Nephron progenitor cell (in vitro differentiated cells): ENCODE measurements around the gene VKORC1L1.

ENCODE experiments used
- DNase-seq: peaks from one replicate; pipeline ENCODE4 v3.0.0; 2021
- H3K27ac Mint-ChIP-seq: 2 replicates; pipeline ENCODE4 v1.8.0; 2021; ENCODE audit warnings: mild to moderate bottlenecking, moderate library complexity, mixed read lengths
- H3K27me3 Mint-ChIP-seq: 2 replicates; pipeline ENCODE4 v1.8.0; 2021; ENCODE audit warnings: mild to moderate bottlenecking, low read depth, mixed read lengths; ENCODE audit not compliant: poor library complexity
- H3K36me3 Mint-ChIP-seq: 2 replicates; pipeline ENCODE4 v1.8.0; 2021; ENCODE audit warnings: low read depth, mixed read lengths
- H3K4me1 Mint-ChIP-seq: 2 replicates; pipeline ENCODE4 v1.8.0; 2021; ENCODE audit warnings: mixed read lengths
- H3K4me3 Mint-ChIP-seq: 2 replicates; pipeline ENCODE4 v1.8.0; 2021; ENCODE audit warnings: mild to moderate bottlenecking, moderate library complexity, mixed read lengths
- H3K9me3 Mint-ChIP-seq: 2 replicates; pipeline ENCODE4 v1.8.0; 2021; ENCODE audit warnings: mild to moderate bottlenecking, moderate library complexity, mixed read lengths
- CTCF ChIP-seq: fragments of 200-600 bp; sonication (generic); IDR thresholded peaks from 2 replicates; pipeline ENCODE4 v1.5.0; 2021; ENCODE audit warnings: antibody characterized with exemption

The VKORC1L1 gene

GRCh38 chr7:65978891-65979582, 106.2 kb downstream of the VKORC1L1 start:
- no peak overlapping the region for H3K27ac Mint-ChIP-seq
- no peaks in the 10 kb centered on the region for H3K27me3 Mint-ChIP-seq
- DNase-seq = no peak
- H3K4me1 Mint-ChIP-seq = peaks cover 10% of the 10 kb centered on the region
- H3K36me3 Mint-ChIP-seq = peaks cover 13% of the 10 kb centered on the region
- no peaks in the 10 kb centered on the region for H3K9me3 Mint-ChIP-seq
- H3K4me3 Mint-ChIP-seq = no peak overlapping the region
- no peak for TF ChIP-seq CTCF

- Mint-ChIP-seq H3K27ac (no peak overlapping the region), H3K4me1 (peaks cover 10% of the 10 kb centered on the region), H3K27me3 (no peaks in the 10 kb centered on the region), H3K36me3 (peaks cover 11% of the 10 kb centered on the region), H3K4me3 (no peak overlapping the region), H3K9me3 (no peaks in the 10 kb centered on the region)
- no peak for DNase-seq
- no peak for TF ChIP-seq CTCF
Observed at GRCh38 chr7:65979583-65980477, 107.0 kb downstream of the VKORC1L1 start.

GRCh38 chr7:65980478-65981250, 107.8 kb downstream of the VKORC1L1 start:
- Mint-ChIP-seq H3K4me1 (peaks cover 10% of the 10 kb centered on the region), H3K9me3 (no peaks in the 10 kb centered on the region), H3K27me3 (no peaks in the 10 kb centered on the region), H3K36me3 (peaks cover 11% of the 10 kb centered on the region), H3K4me3 (peak overlapping the region; percentile 79), H3K27ac (peak overlapping the region; percentile 16)
- no peak for TF ChIP-seq CTCF
- DNase-seq = peak; percentile 18

GRCh38 chr7:65981965-65982792, 109.3 kb downstream of the VKORC1L1 start, which contains the start of gene GUSB:
Gene GUSB (minus strand): TSS chr7:65982213. CDS start chr7:65982183, 30 bp downstream.
- Mint-ChIP-seq H3K27me3 (no peaks in the 10 kb centered on the region), H3K4me3 (peak within 1 kb of the TSS; percentile 79), H3K9me3 (no peaks in the 10 kb centered on the region), H3K4me1 (peaks cover 10% of the 10 kb centered on the region), H3K27ac (no peak within 1 kb of the TSS), H3K36me3 (peaks cover 11% of the 10 kb centered on the region)
- TF ChIP-seq CTCF = no peak
- DNase-seq = peak; percentile 92

- H3K4me1 Mint-ChIP-seq = peaks cover 14% of the 10 kb centered on the region
- H3K27me3 Mint-ChIP-seq = no peaks in the 10 kb centered on the region
- no peak for DNase-seq
- no peak overlapping the region for H3K4me3 Mint-ChIP-seq
- peaks cover under 1% of the 10 kb centered on the region for H3K36me3 Mint-ChIP-seq
- H3K9me3 Mint-ChIP-seq = no peaks in the 10 kb centered on the region
- TF ChIP-seq CTCF = no peak
- no peak overlapping the region for H3K27ac Mint-ChIP-seq
Observed at GRCh38 chr7:65983965-65984658, 111.2 kb downstream of the VKORC1L1 start.
